ENCODE measurements around the gene TSHZ3.

Gene TSHZ3

DNA sequence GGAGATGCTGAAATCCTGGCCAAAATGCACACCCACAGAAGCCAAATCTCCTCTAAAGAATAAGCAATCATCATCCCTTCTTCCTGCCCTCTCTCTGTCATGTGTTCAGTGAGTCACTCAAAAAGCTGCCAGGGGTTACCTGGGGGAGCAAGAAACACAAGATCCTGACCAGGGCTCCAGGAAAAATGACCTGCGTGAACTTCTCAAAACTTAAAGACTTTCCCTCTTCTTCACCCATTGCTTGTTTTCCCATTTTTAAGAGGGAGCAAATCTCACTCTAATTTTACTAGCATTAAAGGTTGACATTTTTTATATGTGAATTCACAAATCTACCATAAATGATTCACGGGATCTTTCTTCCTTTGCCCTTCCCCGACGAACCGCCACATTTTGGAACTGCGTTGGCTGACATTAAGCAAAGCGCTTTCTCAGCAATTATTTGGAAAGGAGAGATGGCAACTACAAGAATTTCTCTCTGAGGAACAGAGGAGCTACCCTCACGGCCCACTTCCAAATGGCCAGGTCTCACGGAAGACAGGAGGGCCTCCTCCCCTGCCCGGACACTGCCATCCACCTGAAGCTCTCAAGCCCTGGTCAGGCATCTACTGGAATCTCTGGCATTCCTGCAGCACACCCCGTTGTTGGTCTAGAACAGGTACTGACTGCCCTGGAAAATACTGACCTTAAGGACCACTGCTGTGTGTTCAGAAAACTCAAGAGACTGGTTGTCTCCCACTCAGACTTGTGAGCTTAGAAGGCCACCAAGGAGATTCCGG, 14.2 kb downstream of the TSHZ3 start:
- DNase-seq (ENCODE audit: low spot score) = no peak

DNA sequence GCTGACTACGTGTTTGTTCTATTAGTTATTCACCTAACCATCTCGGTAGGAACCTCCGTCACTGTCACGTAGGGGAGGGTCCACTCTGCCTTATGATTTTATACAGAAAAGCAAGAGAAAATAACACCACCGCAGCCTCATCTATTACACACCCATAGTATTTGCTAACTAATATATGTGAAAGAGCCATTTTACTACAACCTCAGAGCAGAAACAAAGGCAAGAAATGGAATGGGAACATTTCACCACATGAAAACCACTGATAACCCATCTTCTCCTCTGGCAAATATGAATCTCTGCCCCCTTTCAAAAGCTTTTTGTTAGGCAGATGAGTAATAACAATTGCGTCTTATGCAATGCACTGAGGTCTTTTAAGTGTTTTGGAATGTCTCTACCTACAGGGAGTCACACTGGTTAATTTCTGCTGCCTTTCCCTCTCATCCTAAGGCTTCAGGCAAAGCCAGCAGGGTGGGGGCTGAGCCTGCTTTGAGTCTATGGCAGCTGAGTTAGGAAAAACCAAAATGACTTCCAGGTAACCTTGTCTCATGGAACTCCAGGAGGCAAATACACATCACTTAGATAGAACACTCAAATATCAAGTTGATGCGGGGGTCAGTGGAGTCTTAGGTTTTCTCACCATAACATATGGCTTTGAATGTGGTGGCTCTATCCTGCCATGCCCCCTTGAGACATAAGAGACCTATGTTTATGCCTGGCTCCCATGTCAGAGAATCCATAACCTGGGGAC, 15.0 kb downstream of the TSHZ3 start:
- DNase-seq (ENCODE audit: low spot score) = no peak

DNA sequence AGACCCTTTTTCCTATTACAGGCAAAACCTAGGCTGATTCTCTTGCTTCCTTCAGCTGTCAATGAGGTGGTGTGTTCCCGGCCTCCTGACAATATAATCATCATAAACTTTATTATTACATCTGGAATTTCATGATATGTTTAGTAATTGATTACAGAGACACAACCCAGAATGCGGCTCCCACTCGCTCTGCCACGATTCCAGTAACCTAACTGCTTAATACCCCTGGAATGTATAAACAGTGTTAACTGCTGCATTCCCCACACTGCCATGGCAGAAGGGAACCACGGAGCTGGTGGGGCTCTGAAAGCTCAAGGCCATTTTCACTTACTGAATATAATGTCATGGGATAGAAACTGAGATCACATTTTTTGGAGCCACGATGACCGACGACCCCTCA, 17.1 kb downstream of the TSHZ3 start:
- DNase-seq (ENCODE audit: low spot score) = peak; percentile 65

DNA sequence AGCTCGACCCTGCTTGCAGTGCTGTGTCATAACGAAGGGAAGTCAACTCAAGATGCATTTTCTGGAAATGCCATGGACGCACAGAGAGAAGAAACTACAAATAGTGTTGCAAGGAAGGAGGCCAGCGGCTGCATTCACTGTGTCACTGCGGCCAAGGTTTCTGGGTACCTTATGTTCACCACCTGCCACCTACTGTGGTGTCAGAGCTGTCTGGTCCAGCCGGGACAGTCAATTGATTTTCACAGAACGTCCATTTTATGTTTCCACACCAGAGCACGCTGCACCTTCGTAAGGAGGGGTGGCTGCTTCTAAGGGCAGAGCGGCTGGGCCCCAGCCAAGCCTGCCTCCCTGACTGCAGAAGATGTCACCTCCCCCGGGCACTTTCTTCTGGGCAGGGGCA, 17.7 kb downstream of the TSHZ3 start:
- DNase-seq (ENCODE audit: low spot score) = no peak

DNA sequence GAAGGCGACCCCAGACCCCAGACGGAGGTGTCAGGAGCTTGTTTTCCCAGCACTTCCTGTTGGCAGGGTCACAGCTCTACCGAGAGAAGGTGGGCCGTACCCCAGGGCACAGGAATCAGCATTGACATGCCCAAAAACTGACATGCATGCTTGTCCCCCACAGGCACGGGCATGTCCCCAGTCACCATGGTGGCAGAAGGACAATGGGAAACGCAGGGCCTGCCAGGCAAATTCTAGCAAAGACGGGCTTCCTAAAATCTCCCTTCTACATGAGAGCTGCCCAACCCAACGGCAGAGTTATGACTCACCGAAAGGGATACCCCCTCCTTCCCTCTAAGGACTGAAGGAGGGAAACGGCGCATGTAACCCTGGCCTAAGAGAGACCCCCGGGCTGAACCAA, 18.5 kb downstream of the TSHZ3 start:
- no peak for DNase-seq (ENCODE audit: low spot score)

DNA sequence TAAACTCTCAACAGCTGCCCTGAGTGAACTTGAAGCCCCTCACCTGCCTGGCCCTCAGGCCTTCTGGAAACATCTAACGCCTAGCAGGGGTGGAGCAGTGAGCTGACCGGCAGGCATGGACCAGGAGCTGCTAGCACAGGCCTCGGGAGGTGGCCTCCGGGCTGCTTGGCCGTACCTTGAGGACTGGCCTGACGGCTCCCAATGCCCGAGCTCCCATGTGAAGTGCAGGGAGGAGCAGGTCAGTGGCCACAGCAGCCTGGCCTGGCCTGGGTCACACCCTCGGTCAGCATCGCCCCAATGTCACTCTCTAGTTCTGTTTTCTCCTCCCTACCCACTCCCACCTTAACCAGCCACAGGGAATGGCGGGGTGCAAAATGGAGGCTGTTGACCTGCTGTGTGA, 19.0 kb downstream of the TSHZ3 start:
- DNase-seq (ENCODE audit: low spot score) = no peak

DNA sequence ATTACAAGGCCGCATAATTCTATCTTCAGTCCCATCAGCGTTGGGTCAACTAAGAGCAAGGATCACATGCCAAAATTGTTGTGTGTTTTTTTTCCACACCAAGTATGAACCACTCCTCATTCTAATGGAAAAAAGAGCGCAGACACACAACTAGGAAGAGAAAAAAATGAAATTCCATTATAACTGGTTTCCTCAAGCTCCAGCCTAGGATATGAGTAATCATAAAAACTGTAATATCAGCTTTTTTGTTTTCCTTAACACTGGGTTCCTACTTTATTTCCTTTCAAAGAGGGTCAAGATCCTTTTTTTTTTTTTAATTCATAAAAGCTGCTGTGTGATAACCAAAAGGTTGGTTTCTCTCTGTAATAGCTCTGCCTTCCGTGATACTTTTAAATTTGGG, 19.4 kb downstream of the TSHZ3 start:
- no peak for DNase-seq (ENCODE audit: low spot score)

DNA sequence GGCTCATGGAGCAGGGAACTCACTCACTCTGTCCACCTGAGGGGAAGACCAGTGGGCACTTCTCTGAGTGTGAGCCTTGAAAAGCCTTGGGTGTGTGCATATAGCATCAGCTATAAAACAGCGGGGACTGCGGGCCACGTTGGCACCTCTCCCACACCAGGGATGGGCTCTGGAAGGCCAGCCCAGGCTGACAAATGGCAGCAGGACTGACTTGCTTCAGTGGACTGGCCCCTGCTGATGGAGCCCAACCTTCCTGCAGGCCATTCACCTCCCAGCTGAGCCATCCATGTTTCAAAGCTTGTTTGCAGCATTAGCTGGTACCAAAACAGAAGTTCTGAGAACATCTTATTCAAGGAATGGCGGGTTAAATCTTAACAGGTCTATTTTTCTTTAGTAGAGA, 21.0 kb downstream of the TSHZ3 start:
- no peak for DNase-seq (ENCODE audit: low spot score)

DNA sequence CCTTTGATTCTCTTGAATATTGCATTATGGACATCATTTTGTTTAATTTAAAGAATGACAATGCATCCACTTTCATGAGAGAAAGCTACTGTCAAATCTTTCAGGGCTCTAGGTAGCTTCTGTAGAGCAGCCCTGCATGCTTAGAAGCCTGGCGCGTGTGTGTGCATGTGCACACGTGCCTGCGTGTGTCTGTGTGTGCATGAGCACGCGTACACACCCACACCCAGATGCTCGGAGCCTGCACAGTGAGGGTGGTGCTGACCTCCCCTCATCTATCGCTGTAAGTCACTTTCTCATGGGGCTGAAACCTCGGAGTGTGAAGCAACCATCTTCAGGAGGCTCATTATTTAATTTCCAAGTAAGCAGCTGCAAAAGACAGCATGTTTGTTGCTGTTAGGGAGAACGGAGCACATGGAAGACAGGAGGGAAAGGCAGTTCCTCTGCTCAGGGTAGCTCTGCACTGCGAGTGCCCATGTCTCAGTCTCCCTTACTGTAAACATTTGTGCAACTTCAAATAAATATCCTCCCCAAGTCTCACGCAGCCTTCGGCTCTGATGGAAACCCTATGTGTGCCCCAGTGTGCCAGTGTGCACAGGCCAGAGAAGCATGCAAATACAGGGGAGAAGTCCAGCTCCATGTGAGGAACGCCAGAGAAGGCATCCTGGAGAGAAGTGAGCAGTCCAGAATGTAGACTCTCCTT, 22.8 kb downstream of the TSHZ3 start:
- DNase-seq (ENCODE audit: low spot score) = peak; percentile 49

DNA sequence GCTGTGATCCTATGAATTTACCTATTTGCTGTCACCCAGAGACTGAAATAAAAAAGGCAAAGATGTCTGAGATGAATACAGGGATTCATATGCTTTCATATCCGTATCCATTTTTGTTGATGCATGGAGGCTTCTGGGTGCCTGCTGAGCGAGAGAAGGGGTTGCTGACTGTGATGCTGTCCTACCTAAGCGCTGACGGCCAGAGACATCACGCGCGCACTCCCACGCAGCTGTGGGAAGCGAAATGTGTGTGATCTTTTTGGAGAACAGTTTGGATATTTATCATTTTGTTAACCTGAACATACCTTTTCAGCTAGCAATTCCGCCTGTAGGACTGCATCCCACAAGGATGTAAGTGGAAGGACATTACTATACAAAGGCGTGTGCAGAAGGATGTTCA, 23.9 kb downstream of the TSHZ3 start:
- no peak for DNase-seq (ENCODE audit: low spot score)

DNA sequence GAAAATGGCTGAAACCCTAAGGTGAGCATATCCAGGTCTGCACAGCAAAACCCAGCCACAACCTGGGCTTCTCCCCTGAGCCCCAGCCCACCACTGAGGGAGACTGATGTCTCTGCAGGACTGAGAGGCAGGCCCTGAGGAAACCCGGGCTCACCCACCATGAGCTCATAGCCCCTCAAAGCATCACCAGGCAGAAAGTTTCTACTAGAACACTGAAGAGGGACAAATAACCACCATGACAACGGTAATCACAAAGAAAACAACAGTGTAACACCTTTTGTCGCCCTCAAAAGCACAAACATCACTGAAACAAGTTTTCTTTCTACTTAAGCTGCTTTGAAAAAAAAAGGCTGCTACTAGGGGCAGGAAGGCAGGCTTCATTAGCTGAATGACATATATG, 29.8 kb downstream of the TSHZ3 start:
- no peak for DNase-seq (ENCODE audit: low spot score)

DNA sequence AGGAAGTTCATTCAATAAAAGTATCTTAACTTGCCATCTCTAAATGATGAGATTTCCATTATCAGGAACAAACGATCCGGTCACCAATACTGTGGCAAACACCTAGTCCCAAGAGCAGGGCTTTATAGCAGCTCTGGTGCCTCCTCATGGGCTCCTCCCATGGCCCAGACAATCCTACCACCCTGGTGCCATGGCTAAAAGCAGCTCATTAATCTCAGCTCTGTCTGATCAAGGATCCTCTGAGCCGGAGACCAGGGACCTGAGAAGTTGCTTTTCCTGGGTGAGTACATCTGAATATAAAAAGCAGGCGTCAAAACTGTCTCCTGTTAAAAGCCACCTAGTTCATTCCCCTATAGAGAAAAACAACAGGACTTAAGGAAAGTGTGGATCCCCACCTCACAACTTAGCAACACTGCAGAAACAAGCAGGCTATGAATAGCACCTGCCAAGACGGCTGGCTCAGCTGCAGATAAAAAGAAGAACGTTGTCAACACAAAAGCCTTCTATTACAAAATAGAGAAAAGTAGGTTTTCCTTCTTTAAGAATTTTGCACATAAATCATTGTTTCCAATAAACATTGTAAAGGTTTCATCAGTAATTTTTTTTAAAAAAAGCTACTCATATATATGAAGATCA, 30.3 kb downstream of the TSHZ3 start:
- DNase-seq (ENCODE audit: low spot score) = no peak

DNA sequence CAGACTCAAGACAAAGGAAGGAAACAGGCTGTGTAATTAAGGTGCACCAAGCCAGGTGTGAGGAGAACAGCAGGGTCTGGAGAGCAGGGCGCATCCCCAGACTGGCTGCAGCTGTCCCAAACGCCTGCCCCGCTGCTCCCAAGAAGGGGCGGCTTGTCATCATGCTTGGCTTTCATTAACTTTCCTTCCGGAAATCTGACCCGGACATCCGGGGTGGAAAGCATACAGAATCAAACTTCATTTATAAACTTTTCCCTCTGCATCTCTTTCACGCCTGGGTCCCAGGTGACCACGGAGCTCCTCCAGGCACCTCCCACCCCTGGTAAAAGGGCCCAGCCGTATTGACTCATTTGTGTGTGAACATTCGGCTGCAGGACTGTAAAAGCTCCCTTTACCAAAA, 31.7 kb downstream of the TSHZ3 start:
- no peak for DNase-seq (ENCODE audit: low spot score)

DNA sequence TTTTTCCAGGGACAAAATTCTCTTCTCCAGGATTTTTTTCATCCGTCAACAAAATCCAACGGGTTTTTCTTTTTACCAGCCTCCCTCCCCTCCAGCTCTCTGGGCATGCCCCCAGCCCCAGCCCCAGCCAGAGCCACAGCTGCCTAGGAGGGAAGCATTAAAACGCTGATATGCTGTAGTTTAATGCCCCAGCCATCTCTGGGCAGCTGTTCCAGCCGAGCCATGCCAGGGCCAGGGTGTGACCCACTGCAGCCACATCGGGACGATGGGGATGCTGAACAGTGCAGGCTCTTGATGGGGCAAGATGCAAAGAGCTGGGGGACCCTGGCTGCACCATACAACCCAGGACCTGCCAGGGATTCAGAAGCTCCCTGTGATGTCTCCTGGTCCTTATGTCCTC, 32.1 kb downstream of the TSHZ3 start:
- no peak for DNase-seq (ENCODE audit: low spot score)

DNA sequence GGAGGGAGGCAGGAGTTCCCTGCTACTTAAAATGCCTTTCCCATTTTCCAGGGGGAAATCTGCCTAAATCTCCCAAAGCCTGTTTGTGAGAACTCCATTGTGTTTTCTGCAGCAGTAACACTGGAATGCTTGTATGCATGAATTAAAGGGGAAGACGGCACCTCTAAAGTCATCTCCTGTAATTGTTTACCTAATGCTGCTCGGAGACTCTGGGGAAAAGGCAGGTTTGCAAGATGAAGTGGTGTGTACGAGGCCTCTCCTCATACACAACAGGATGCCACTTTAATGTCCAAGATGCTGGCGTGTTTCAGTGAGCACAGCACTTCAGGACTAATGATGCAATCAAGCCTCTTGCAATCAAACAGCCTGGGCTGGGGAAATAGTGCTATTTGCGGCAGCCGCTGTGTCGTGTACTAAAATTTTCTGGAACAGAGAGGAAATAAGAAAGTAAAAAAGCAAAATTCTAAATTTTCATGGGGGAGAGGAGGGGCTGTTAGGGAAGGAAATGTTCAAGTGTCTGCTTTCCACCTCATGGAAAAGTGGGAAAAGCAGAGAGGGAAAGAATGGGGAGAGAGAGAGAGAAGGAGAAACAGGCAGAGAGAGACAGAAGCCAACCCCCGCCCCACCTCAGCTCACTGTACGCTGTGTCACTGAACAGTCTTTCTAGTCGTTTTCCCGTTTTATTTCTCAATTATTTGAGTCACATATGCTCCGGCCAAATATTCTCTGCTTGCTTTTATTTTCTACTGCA, 32.9 kb downstream of the TSHZ3 start:
- DNase-seq (ENCODE audit: low spot score) = no peak

DNA sequence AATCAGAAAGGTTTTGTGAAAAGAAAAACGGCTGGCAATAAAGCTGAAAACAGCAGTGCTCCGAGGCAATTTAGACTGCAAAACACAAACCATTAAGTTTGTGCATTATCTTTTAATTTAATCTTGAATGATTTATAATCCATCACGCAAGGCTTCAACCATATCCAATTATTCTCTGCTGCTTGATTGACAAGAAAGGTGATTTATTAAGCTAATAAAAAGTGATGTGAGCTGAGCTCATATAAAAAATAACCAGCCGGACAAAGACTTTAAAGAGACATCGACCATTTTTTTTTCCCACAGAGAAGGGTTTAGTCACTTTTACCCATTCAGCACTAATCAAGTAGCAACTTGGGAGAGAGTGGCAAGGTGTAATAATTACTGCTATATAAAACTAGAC, 33.6 kb downstream of the TSHZ3 start:
- DNase-seq (ENCODE audit: low spot score) = no peak

DNA sequence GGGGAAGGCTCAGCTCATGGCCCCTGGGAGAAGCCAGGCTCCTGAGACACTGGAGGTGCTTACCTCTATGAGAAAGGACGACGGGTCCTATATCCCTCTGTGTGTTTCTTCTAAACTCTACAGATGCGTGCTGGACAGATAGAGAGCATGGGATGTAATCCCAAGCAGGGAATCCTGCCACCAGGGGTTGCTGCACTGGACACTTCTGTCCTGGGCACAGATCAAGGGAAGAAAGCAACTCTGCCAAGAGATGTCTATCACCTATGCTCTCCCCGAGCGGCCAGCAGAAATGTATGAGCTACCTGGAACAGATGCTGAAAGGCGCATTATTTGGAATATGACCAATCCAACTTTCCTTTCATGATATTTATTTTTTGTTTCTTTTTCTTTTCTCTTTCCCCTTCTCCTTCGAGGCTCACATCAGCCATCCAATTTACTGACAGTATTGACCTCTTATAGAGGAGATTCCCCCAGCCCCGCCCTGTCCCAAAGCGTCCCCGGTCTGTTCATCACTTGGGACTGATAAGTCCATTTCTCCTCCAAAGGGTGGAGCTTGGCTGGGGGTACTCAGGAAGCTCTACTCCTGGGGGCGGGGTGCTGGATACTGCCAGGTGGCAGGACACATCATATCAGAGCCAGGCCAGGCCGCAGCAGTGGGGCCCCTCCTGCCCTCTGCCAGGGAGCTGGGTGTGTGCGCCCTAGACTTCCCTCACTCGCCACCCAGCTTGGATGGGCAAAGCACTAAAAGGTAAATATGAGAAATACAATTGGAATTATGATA, 34.2 kb downstream of the TSHZ3 start:
- DNase-seq (ENCODE audit: low spot score) = no peak

DNA sequence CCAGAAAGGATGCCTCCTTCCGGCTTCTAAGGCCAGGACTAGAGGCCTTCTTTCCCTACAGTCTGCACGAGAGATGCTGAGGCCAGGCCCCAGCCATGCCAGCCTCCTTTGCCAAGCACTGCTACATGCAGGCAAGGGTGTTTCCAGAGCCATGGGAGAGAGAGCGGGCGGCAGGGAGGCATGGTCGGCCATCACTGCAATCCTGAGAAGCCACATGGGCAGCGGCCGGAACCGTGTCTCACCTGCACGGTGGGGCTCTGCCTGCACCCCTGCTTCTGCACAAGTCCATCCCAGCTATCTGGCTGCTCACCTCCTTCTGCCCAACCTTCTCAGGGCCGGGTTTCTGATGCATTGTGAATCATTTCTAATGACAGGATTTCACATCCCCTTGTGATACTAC, 35.1 kb downstream of the TSHZ3 start:
- no peak for DNase-seq (ENCODE audit: low spot score)

DNA sequence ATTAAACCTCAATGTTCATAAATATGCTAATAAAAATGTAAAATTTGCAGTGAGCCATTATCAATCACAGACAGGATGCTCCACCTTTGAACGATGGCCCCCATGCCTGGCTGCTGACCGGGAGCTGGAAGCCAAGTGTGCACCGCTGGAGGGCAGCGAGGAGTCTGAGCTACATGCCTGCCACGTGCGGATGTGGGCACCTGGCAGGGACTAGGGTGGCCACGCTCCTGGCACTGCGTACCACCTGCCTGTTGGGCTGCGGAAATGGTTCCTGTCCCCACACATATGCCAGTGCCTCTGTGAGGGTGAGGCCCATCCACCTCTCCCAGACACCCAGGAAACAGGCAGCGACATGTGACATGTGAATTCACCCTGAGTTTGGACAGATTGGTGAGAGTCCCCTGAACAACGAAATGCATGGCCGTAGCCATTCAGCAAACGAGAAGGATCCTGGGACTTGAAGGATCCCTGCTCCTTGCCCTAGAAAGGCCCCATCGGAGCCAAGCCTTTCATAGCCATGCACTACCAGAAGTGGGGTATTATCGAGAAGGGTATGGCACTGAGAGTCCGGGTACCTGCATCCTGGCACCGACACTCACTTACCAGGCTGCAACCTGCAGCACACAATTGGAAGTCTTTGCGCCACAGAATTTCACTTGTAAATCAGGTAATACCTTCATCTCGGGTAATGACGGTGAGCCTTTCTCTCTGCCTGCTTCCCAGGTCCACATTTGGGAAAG, 35.8 kb downstream of the TSHZ3 start:
- no peak for DNase-seq (ENCODE audit: low spot score)

DNA sequence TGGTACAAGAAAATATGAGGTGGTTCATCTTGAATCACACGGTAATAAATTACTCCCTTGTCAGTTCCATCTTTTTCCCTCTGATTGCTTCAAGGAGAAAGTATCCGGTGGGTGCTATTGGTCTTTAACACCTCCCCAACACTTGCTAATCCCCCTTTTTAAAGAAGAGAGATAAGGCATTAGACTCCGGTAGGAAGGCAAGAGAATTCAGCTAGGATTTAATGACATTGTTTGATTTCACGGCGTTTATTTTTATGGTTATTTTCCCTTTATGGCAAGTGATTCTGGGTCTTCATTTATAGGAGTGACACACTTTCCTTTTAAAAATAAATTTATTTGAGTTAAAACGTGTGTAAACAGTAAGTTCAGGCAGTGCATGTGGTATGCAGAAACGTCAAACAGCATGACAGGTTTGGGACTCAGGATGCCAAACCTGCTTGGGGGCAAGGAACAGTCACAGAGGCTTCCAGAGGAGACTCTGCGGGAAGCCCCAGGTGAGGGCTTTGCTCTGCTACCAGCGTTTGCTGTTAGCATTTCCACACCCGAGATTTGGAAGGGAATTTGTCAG, 36.5 kb downstream of the TSHZ3 start:
- DNase-seq (ENCODE audit: low spot score) = no peak

Data from AG08396 (cell line).